RPMI8226 (cell line): ENCODE measurements around the gene AKAP6.
"Not testable (repeated sequence)": the region's sequence is repeated elsewhere in the genome, so short reads cannot be mapped to it uniquely, and the experiment has no call there.

Experiments used
- DNase-seq: peaks from one replicate; pipeline ENCODE4 v3.0.0-alpha.2; 2015

Gene AKAP6

GRCh38 chr14:32545506-32546210 is 216.6 kb downstream of the AKAP6 start:
- DNase-seq, result no peak

GRCh38 chr14:32546246-32546645 is 217.1 kb downstream of the AKAP6 start:
- DNase-seq, result no peak

GRCh38 chr14:32552766-32553165 is 223.7 kb downstream of the AKAP6 start:
- DNase-seq, result no peak

- DNase-seq, result no peak
These were observed 229.9 kb downstream of the AKAP6 start for GRCh38 chr14:32559048-32559447.

- DNase-seq, result no peak
These were observed 230.5 kb downstream of the AKAP6 start for GRCh38 chr14:32559590-32559989.

- DNase-seq, result peak; percentile 40
These were observed 231.2 kb downstream of the AKAP6 start for GRCh38 chr14:32560209-32560857.

GRCh38 chr14:32561520-32561919 is 232.4 kb downstream of the AKAP6 start:
- no peak for DNase-seq

GRCh38 chr14:32564596-32564995 is 235.5 kb downstream of the AKAP6 start:
- no peak for DNase-seq

GRCh38 chr14:32565256-32565655 is 236.2 kb downstream of the AKAP6 start:
- DNase-seq, result no peak

GRCh38 chr14:32567543-32568384 is 238.7 kb downstream of the AKAP6 start:
- DNase-seq, result no peak

- no peak for DNase-seq
These were observed 242.5 kb downstream of the AKAP6 start for GRCh38 chr14:32571551-32571950.

- no peak for DNase-seq
These were observed 243.1 kb downstream of the AKAP6 start for GRCh38 chr14:32571995-32572866.

GRCh38 chr14:32572867-32573150 is 243.7 kb downstream of the AKAP6 start:
- no peak for DNase-seq

GRCh38 chr14:32574269-32574668 is 245.2 kb downstream of the AKAP6 start:
- no peak for DNase-seq

GRCh38 chr14:32576088-32576795 is 247.1 kb downstream of the AKAP6 start:
- peak; percentile 56 for DNase-seq

GRCh38 chr14:32576977-32577376 is 247.9 kb downstream of the AKAP6 start:
- no peak for DNase-seq

- no peak for DNase-seq
These were observed 249.1 kb downstream of the AKAP6 start for GRCh38 chr14:32578181-32578580.

GRCh38 chr14:32583427-32583826 is 254.3 kb downstream of the AKAP6 start:
- DNase-seq, result not testable (repeated sequence)

GRCh38 chr14:32584079-32584478 is 255.0 kb downstream of the AKAP6 start:
- DNase-seq, result no peak

GRCh38 chr14:32587461-32587860 is 258.4 kb downstream of the AKAP6 start:
- no peak for DNase-seq

- peak; percentile 31 for DNase-seq
These were observed 259.6 kb downstream of the AKAP6 start for GRCh38 chr14:32588448-32589320.
